Suprapubic skin (tissue), 4 donors: Measurements from ENCODE around the gene BRD8.

Experiments used
- CTCF ChIP-seq, 2 donors: fragments of 200-600 bp in 1 of 2; fragments of 450-650 bp in 1 of 2; sonication (generic) in 1 of 2; IDR thresholded peaks; one replicate each; pipeline ENCODE4 v1.5.1; 2016 to 2019; ENCODE audit warnings: antibody characterized with exemption in 2 of 2, mild to moderate bottlenecking in 1 of 2, moderate library complexity in 1 of 2
- POLR2A ChIP-seq, 2 donors: fragments of 450-650 bp; IDR thresholded peaks; one replicate each; pipeline ENCODE4 v1.6.1; 2017; ENCODE audit warnings: antibody characterized with exemption in 2 of 2, mild to moderate bottlenecking in 2 of 2, moderate library complexity in 2 of 2
- POLR2AphosphoS5 ChIP-seq, 3 donors: sonication (generic); formaldehyde crosslinking; IDR thresholded peaks; one replicate each; pipeline ENCODE4 v1.6.1; 2017; ENCODE audit warnings: antibody characterized with exemption in 3 of 3

DNA sequence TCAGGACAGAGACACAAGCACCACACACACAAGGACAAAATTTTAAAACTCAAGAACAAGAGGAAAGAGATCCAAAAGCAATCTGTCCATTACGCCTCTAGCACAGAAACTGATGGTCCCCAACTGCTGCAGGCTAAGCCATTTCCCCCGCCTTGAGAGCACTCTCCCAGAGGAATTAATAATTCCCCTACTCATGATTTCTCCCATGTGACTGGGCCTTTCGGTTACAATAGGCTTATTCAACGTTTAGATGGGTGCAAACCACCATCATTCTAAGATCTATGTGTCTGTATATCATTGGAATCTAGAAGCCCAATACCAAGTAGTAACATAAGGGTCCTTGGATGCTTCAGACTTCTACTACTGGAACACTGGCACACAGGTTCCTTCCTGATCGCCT lies 18.8 kb downstream of the BRD8 start:
- TF ChIP-seq CTCF (IDR thresholded peaks at IDR 0.05) (no peak), POLR2A (IDR thresholded peaks at IDR 0.05) (no peak), POLR2AphosphoS5 (IDR thresholded peaks at IDR 0.05) (no peak)
